GM18870 (cell line): ENCODE data around the gene CPNE5.

Experiments used
- ATAC-seq: cut with Tn5 transposase; IDR thresholded peaks from one replicate; pipeline ENCODE4 v1.9.1; 2021; ENCODE audit warnings: moderate library complexity; ENCODE audit not compliant: unreplicated experiment

The CPNE5 gene

GRCh38 chr6:36793913-36794712, 45.1 kb downstream of the CPNE5 start:
- no peak for ATAC-seq

- ATAC-seq: no peak
These were observed 45.8 kb downstream of the CPNE5 start for GRCh38 chr6:36793296-36793912.

- no peak for ATAC-seq
These were observed 47.6 kb downstream of the CPNE5 start for GRCh38 chr6:36791521-36792135.

- ATAC-seq: no peak
These were observed 48.2 kb downstream of the CPNE5 start for GRCh38 chr6:36791085-36791484.

GRCh38 chr6:36788768-36789167, 50.5 kb downstream of the CPNE5 start:
- no peak for ATAC-seq

GRCh38 chr6:36788186-36788585, 51.1 kb downstream of the CPNE5 start:
- no peak for ATAC-seq

GRCh38 chr6:36787210-36787609, 52.0 kb downstream of the CPNE5 start:
- no peak for ATAC-seq

GRCh38 chr6:36786055-36786675, 53.1 kb downstream of the CPNE5 start:
- no peak for ATAC-seq

GRCh38 chr6:36784376-36784636, 54.9 kb downstream of the CPNE5 start:
- ATAC-seq: no peak

- no peak for ATAC-seq
These were observed 55.5 kb downstream of the CPNE5 start for GRCh38 chr6:36783603-36784375.

GRCh38 chr6:36781669-36782068, 57.6 kb downstream of the CPNE5 start:
- ATAC-seq: no peak

GRCh38 chr6:36780442-36781177, 58.6 kb downstream of the CPNE5 start:
- ATAC-seq: no peak

- no peak for ATAC-seq
These were observed 60.0 kb downstream of the CPNE5 start for GRCh38 chr6:36779227-36779626.

GRCh38 chr6:36777801-36778200, 61.4 kb downstream of the CPNE5 start:
- ATAC-seq: no peak

- no peak for ATAC-seq
These were observed 63.1 kb downstream of the CPNE5 start for GRCh38 chr6:36776167-36776566.

- ATAC-seq: no peak
These were observed 64.9 kb downstream of the CPNE5 start for GRCh38 chr6:36774331-36774730.

- ATAC-seq: no peak
These were observed 66.8 kb downstream of the CPNE5 start for GRCh38 chr6:36772397-36772796.

GRCh38 chr6:36771145-36771544, 68.1 kb downstream of the CPNE5 start:
- no peak for ATAC-seq

- ATAC-seq: no peak
These were observed 69.4 kb downstream of the CPNE5 start for GRCh38 chr6:36769676-36770499.
